Vagina (tissue), 2 donors: ENCODE measurements around the gene RECK. TPM values are rescaled to one million over a fixed set of nuclear protein-coding genes. Genes with fewer than 3 reads are reported as not detected.
A peak's percentile ranks its signal among the peaks of the same experiment; 100 is the strongest.

Experiments used
- DNase-seq, 2 donors: peaks; one replicate each; pipeline ENCODE4 v3.0.0-alpha.2; 2017; ENCODE audit errors: extremely low spot score in 2 of 2
- H3K27ac ChIP-seq: fragments of 200-600 bp; sonication (generic); one replicate; pipeline ENCODE4 v1.5.1; 2019
- H3K27me3 ChIP-seq: fragments of 200-600 bp; sonication (generic); one replicate; pipeline ENCODE4 v1.5.1; 2019
- H3K36me3 ChIP-seq, 2 donors: fragments of 200-600 bp; sonication (generic); one replicate each; pipeline ENCODE4 v1.5.1; 2017 to 2019
- H3K4me1 ChIP-seq: fragments of 200-600 bp; sonication (generic); one replicate; pipeline ENCODE4 v1.5.1; 2019
- H3K4me3 ChIP-seq, 2 donors: fragments of 200-600 bp; sonication (generic); 1 replicate in 1 of 2; 2 replicates in 1 of 2; pipeline ENCODE4 v1.5.1; 2016 to 2019
- H3K9me3 ChIP-seq: fragments of 200-600 bp; sonication (generic); one replicate; pipeline ENCODE4 v1.5.1; 2019
- POLR2A ChIP-seq, 2 donors: fragments of 450-650 bp; IDR thresholded peaks; one replicate each; pipeline ENCODE4 v1.6.1; 2017; ENCODE audit warnings: antibody characterized with exemption in 2 of 2, mild to moderate bottlenecking in 2 of 2, moderate library complexity in 2 of 2
- POLR2AphosphoS5 ChIP-seq, 2 donors: sonication (generic); formaldehyde crosslinking; IDR thresholded peaks; one replicate each; pipeline ENCODE4 v1.9.0; 2017; ENCODE audit warnings: antibody characterized with exemption in 2 of 2, mild to moderate bottlenecking in 2 of 2, low read depth in 1 of 2; ENCODE audit not compliant: insufficient read depth in 1 of 2
- intact Hi-C: fragments of 100-400 bp; cut with DNase I; formaldehyde crosslinking; loops from one replicate; pipeline ENCODE4 v1.15.1; 2023
- total RNA-seq: library from RNA; depleted of rRNA; stranded (reverse); fragments of >200 nt; gene quantifications from one replicate; pipeline ENCODE4 v1.2.3, GENCODE V29; 2016
- TF ChIP-seq, protein P1 (sequence below), 3 experiments: fragments of 450-650 bp in 2 of 3; fragments of 200-600 bp in 1 of 3; sonication (generic) in 1 of 3; IDR thresholded peaks; one replicate each; pipeline ENCODE4 v1.5.1; 2017 to 2019; ENCODE audit warnings: antibody characterized with exemption in 3 of 3, mild to moderate bottlenecking in 2 of 3, moderate library complexity in 2 of 3

RECK gene
- total RNA-seq, 1 donor from 2014 or later: 15.5 TPM

DNA sequence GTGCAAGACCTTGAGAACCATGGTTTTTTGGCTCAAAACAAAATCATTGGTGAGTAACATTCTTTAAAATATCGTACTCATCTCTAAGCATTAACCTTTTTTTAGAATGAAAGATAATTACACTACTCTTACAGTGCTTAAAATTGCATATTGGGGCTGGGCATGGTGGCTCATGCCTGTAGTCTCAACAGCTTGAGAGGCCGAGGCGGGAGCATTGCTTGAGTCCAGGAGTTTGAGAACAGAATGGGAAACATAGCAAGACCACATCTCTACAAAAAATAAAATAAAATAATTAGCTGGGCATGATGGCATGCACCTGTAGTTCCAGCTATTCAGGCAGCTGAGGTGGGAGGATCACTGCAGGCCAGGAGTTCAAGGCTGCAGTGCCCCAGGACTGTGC lies 2.9 kb upstream of the RECK start:
- no peaks in the 10 kb centered on the region for H3K9me3 ChIP-seq
- no peak overlapping the region for H3K4me3 ChIP-seq
- H3K36me3 ChIP-seq: no peaks in the 10 kb centered on the region
- H3K27ac ChIP-seq: no peak overlapping the region
- intact Hi-C loops: no loop called here
- no peak for DNase-seq
- no peaks in the 10 kb centered on the region for H3K27me3 ChIP-seq
- TF ChIP-seq POLR2A (IDR thresholded peaks at IDR 0.05): no peak
- TF ChIP-seq, protein P1, sequence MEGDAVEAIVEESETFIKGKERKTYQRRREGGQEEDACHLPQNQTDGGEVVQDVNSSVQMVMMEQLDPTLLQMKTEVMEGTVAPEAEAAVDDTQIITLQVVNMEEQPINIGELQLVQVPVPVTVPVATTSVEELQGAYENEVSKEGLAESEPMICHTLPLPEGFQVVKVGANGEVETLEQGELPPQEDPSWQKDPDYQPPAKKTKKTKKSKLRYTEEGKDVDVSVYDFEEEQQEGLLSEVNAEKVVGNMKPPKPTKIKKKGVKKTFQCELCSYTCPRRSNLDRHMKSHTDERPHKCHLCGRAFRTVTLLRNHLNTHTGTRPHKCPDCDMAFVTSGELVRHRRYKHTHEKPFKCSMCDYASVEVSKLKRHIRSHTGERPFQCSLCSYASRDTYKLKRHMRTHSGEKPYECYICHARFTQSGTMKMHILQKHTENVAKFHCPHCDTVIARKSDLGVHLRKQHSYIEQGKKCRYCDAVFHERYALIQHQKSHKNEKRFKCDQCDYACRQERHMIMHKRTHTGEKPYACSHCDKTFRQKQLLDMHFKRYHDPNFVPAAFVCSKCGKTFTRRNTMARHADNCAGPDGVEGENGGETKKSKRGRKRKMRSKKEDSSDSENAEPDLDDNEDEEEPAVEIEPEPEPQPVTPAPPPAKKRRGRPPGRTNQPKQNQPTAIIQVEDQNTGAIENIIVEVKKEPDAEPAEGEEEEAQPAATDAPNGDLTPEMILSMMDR (IDR thresholded peaks at IDR 0.05): no peak
- TF ChIP-seq POLR2AphosphoS5 (IDR thresholded peaks at IDR 0.05; ENCODE audit: insufficient read depth in 1 of 2, low read depth in 1 of 2): no peak
- H3K4me1 ChIP-seq: peaks cover 36% of the 10 kb centered on the region

DNA sequence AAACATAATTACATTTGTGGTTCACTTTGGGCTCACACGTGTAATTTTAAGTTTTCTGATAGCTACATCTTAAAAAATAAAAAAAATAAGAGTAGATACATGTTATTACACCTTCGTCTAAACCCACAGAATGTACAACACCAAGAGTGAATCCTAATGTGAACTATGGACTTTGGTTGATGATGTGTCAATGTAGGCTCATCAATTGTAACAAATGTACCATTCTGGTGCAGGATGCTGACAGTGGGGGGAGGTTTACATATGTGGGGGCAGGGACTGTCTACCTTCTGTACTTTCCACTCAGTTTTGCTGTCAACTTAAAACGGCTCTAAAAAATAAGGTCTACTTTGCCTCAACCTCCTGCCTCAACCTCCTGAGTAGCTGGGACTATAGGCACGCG lies 2.5 kb upstream of the RECK start:
- intact Hi-C loops: no loop called here
- no peak for DNase-seq

DNA sequence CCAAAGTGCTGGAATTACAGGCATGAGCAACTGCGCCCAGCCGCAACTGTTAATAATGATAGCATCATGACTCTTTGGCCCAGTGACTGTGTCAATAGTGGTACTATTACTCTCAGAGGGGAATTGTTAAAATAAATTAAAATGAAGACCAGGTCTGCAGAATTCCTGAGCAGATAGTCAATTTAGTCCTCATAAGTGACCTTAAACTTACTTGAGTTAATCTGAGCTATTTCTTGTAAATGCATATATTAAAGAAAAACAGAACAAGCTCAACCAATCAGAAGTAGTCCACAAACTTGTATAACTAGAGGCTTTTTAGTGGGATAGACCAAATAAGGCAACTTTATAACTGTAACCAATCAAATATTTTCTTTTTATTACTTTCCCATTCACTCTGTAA lies 1.7 kb upstream of the RECK start:
- DNase-seq: no peak
- Histone ChIP-seq H3K4me3 (no peak overlapping the region), H3K36me3 (no peaks in the 10 kb centered on the region), H3K27ac (no peak overlapping the region), H3K27me3 (no peaks in the 10 kb centered on the region), H3K9me3 (no peaks in the 10 kb centered on the region), H3K4me1 (peaks cover 28% of the 10 kb centered on the region)
- intact Hi-C loops: no loop called here
- TF ChIP-seq, protein P1 (IDR thresholded peaks at IDR 0.05): no peak
- TF ChIP-seq POLR2A (IDR thresholded peaks at IDR 0.05) (no peak), POLR2AphosphoS5 (IDR thresholded peaks at IDR 0.05; ENCODE audit: insufficient read depth in 1 of 2, low read depth in 1 of 2) (no peak)

More for the DNA sequence above, 2.5 kb upstream of the RECK start:
- no peak for TF ChIP-seq POLR2AphosphoS5 (IDR thresholded peaks at IDR 0.05; ENCODE audit: insufficient read depth in 1 of 2, low read depth in 1 of 2)
- TF ChIP-seq, protein P1 (IDR thresholded peaks at IDR 0.05): no peak
- no peak for TF ChIP-seq POLR2A (IDR thresholded peaks at IDR 0.05)
- H3K27me3 ChIP-seq: no peaks in the 10 kb centered on the region
- no peaks in the 10 kb centered on the region for H3K9me3 ChIP-seq
- H3K4me3 ChIP-seq: no peak overlapping the region
- no peak overlapping the region for H3K27ac ChIP-seq
- no peaks in the 10 kb centered on the region for H3K36me3 ChIP-seq
- H3K4me1 ChIP-seq: peaks cover 36% of the 10 kb centered on the region

DNA sequence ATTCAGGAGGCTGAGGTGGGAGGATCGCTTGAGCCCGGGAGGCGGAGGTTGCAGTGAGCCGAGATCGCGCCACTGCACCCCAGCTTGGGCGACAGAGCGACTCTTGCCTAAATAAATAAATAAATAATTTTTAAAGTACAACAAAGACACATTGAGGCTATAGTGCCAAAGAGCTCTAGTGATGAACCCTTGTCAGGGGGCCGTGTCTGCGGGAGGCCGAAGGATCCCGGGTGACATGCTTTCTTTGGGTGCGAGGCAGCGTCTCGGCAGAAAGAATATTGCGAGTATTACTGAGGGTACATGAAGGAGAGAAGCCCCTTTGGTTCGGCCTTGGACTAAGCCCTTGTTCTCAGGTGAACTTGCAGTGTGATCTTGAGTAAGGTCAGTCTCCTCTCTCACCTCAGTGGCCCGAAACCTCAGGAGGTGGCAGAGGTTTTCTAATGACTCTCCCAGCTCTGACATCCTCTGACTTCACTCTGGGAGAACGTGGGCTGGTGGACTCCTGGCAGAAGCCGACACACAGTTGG lies 397 bp upstream of the RECK start:
- H3K4me1 ChIP-seq: peaks cover 31% of the 10 kb centered on the region
- intact Hi-C loops: no loop called here

DNA sequence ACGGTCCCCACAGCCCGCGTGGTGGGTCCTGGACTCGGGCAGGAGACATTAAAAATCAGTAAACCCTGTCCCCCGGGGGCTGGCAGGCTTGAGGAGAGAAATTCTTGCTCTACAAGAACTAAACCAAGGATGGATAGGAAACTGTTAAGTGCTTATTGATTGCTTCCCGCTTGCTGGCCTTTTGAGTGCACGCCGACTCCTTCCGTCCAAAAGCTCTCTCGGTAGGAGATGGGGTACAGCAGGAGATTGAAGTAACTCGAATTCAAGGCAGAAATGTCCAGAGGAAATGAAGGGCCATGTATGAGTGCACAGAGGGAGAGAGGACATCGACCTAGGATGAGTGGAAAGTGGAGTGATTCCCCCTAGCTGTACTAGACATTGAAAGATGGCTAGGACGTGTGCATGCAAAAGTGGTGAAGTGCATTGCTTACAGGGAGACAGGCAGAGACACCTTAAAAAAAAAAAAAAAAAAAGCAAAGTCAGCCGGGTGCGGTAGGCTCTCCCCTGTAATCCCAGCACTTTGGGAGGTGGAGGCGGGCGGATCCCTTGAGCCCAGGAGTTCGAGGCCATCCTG lies 923 bp downstream of the RECK start:
- Histone ChIP-seq H3K9me3 (no peaks in the 10 kb centered on the region), H3K4me3 (peak overlapping the region; percentile 60 to 77), H3K36me3 (no peaks in the 10 kb centered on the region), H3K4me1 (peaks cover 40% of the 10 kb centered on the region), H3K27me3 (no peaks in the 10 kb centered on the region), H3K27ac (peak overlapping the region; percentile 79)
- TF ChIP-seq POLR2A (IDR thresholded peaks at IDR 0.05) (no peak), POLR2AphosphoS5 (IDR thresholded peaks at IDR 0.05; ENCODE audit: insufficient read depth in 1 of 2, low read depth in 1 of 2) (no peak)
- TF ChIP-seq, protein P1 (IDR thresholded peaks at IDR 0.05): no peak
- intact Hi-C loops: no loop called here
- no peak for DNase-seq

More for the DNA sequence above, 397 bp upstream of the RECK start:
- no peaks in the 10 kb centered on the region for H3K27me3 ChIP-seq
- H3K9me3 ChIP-seq: no peaks in the 10 kb centered on the region
- H3K27ac ChIP-seq: peak overlapping the region; percentile 79
- peak overlapping the region; percentile 60 to 77 for H3K4me3 ChIP-seq
- H3K36me3 ChIP-seq: no peaks in the 10 kb centered on the region
- TF ChIP-seq POLR2AphosphoS5 (IDR thresholded peaks at IDR 0.05; ENCODE audit: insufficient read depth in 1 of 2, low read depth in 1 of 2): no peak
- TF ChIP-seq POLR2A (IDR thresholded peaks at IDR 0.05): no peak
- TF ChIP-seq, protein P1 (IDR thresholded peaks at IDR 0.05): no peak
- no peak for DNase-seq
